ENCODE data around the gene PNPLA7. TPM values are rescaled to one million over a fixed set of nuclear protein-coding genes. Genes with fewer than 3 reads are reported as not detected.

Gene PNPLA7
- total and polyA plus RNA-seq, 2 of the 13 experiments (the other 11 are each of a cell fraction or from before 2014, with no cell fraction given) = 0.42 to 1.5 TPM

GRCh38 chr9:137463931-137464290 lies 86.3 kb downstream of the PNPLA7 start (continued):
- TF ChIP-seq ZBTB7A (CRISPR knock-in tag; IDR thresholded peaks at IDR 0.05) (0 out of 2 replicates have a peak, but pooled peaks have one; percentile 49), ZNF446 (CRISPR knock-in tag; IDR thresholded peaks at IDR 0.05) (0 out of 2 replicates have a peak, but pooled peaks have one; percentile 11), ZNF776 (CRISPR knock-in tag; IDR thresholded peaks at IDR 0.05) (0 out of 2 replicates have a peak, but pooled peaks have one; percentile 4), HOXA7 (CRISPR knock-in tag; IDR thresholded peaks at IDR 0.05) (no peak), ZNF784 (CRISPR knock-in tag; IDR thresholded peaks at IDR 0.05; ENCODE audit: borderline replicate concordance) (0 out of 2 replicates have a peak, but pooled peaks have one; percentile 44), MAZ (IDR thresholded peaks at IDR 0.05; ENCODE audit: borderline replicate concordance, low read depth, low read length) (no peak), MAZ (CRISPR knock-in tag; IDR thresholded peaks at IDR 0.05; ENCODE audit: low read depth) (0 out of 2 replicates have a peak, but pooled peaks have one; percentile 43)

- H3K9ac ChIP-seq (ENCODE audit: insufficient read depth, low read depth, low read length) = peak overlapping the region; percentile 42
- no peak overlapping the region for H2AFZ ChIP-seq (ENCODE audit: low read length)
- H4K20me1 ChIP-seq (ENCODE audit: insufficient read depth, low read length) = peaks cover under 1% of the 10 kb centered on the region; the same call in 1 of the 2 replicates
- peak overlapping the region; percentile 66 for H3K4me2 ChIP-seq (ENCODE audit: low read depth, low read length)
- CTCF ChIA-PET (ENCODE audit: low intra/inter-chr PET ratio, low total read pairs) = no interaction called here
- H3K27ac ChIP-seq (ENCODE audit: extremely low read length, insufficient read depth, low read length) = peak overlapping the region; percentile 58
- H3K9me3 ChIP-seq (ENCODE audit: low read length) = no peaks in the 10 kb centered on the region
- H3K4me1 ChIP-seq (ENCODE audit: insufficient read depth, low read length) = peaks cover 63% of the 10 kb centered on the region
- no peaks in the 10 kb centered on the region for H3K36me3 ChIP-seq (replicated peaks in 1 of 2; ENCODE audit: control insufficient read depth in 1 of 2, insufficient read depth in 2 of 2, low read length in 2 of 2)
- intact Hi-C loops (cut with micrococcal nuclease; ENCODE audit: unreplicated experiment) (no loop called here), in situ Hi-C loops (cut with HindIII; ENCODE audit: extremely low pct_ligation_motif_present, low pct_unique_long_range_greater_than_20kb) (no loop called here)
- BruUV-seq (replicated peaks) = no TSS peak
- peak; percentile 66 for FAIRE-seq
- H3K27me3 ChIP-seq (ENCODE audit: control insufficient read depth in 1 of 2, insufficient read depth in 2 of 2, low read length in 2 of 2) = no peaks in the 10 kb centered on the region; a peak in 1 of 5 replicates
- peaks cover 6% of the 10 kb centered on the region for H3K79me2 ChIP-seq (ENCODE audit: insufficient read depth, low read length)
- peak; percentile 45 for DNase-seq (ENCODE audit: low spot score)
- H3K4me3 ChIP-seq (replicated peaks in 1 of 3; ENCODE audit: insufficient read depth in 1 of 3, low read depth in 2 of 3, low read length in 3 of 3) = peak overlapping the region in 2 of 3 experiments; percentile 23 to 51; a peak in 3 of 6 replicates
- peak; percentile 53 for ATAC-seq
- POLR2A ChIA-PET = interaction anchor here (1.3 kb wide), 1 partner anchor 9 kb away, joined by 4 read pairs; no protein-coding TSS in a partner anchor
- WGBS (ENCODE audit: low lambda C conversion rate) = 63% methylated on average over 8 of the region's 30 CpGs
- peak; percentile 85 for TF ChIP-seq PHF21A (CRISPR knock-in tag; IDR thresholded peaks at IDR 0.05)
- TF ChIP-seq ATF7 (IDR thresholded peaks at IDR 0.05) = no peak
- TF ChIP-seq ATF7 (CRISPR knock-in tag; IDR thresholded peaks at IDR 0.05) = peak; percentile 70; the same call in 1 of the 2 replicates
- no peak for TF ChIP-seq MZF1 (CRISPR knock-in tag; IDR thresholded peaks at IDR 0.05; ENCODE audit: borderline replicate concordance)
- no peak for TF ChIP-seq ZNF354B (CRISPR knock-in tag; IDR thresholded peaks at IDR 0.05)
- TF ChIP-seq ZBTB10 (CRISPR knock-in tag; IDR thresholded peaks at IDR 0.05; ENCODE audit: borderline replicate concordance) = no peak
- TF ChIP-seq U2AF2 (IDR thresholded peaks at IDR 0.05; ENCODE audit: low read depth, low read length) = no peak
- TF ChIP-seq CCDC6 (CRISPR knock-in tag; IDR thresholded peaks at IDR 0.05) = no peak
- TF ChIP-seq SKIL (CRISPR knock-in tag; IDR thresholded peaks at IDR 0.05; ENCODE audit: borderline replicate concordance) = no peak
Measured at GRCh38 chr9:137462986-137463930, 86.9 kb downstream of the PNPLA7 start.

All from HepG2 (cell line).